T-helper 1 cell treated with Interleukin-12 subunit alpha and Interleukin-12 subunit beta and Interleukin-4 antibody, amounts not matched to agents 30 μg/mL and 1 μg/mL, for 36 hours (primary cell): ENCODE results near the gene PDGFA.

ENCODE experiments used
- H3K27ac Mint-ChIP-seq: one replicate; pipeline ENCODE4 v1.8.0; 2021; ENCODE audit warnings: mild to moderate bottlenecking, mixed read lengths
- H3K27me3 Mint-ChIP-seq: one replicate; pipeline ENCODE4 v1.8.0; 2021; ENCODE audit warnings: low read depth, mixed read lengths
- H3K36me3 Mint-ChIP-seq: one replicate; pipeline ENCODE4 v1.8.0; 2021; ENCODE audit warnings: low read depth, mixed read lengths
- H3K4me1 Mint-ChIP-seq: one replicate; pipeline ENCODE4 v1.8.0; 2021; ENCODE audit warnings: low read depth, mixed read lengths
- H3K4me3 Mint-ChIP-seq: one replicate; pipeline ENCODE4 v1.8.0; 2021; ENCODE audit warnings: mild to moderate bottlenecking, moderate library complexity, mixed read lengths
- H3K9me3 Mint-ChIP-seq: one replicate; pipeline ENCODE4 v1.8.0; 2021; ENCODE audit warnings: mixed read lengths

PDGFA gene

GRCh38 chr7:490461-491291 lies 29.0 kb downstream of the PDGFA start:
- Mint-ChIP-seq H3K27ac (no peak overlapping the region), H3K27me3 (peaks cover 19% of the 10 kb centered on the region), H3K4me1 (no peaks in the 10 kb centered on the region), H3K36me3 (no peaks in the 10 kb centered on the region), H3K9me3 (no peaks in the 10 kb centered on the region), H3K4me3 (no peak overlapping the region)

GRCh38 chr7:489876-490275 lies 29.8 kb downstream of the PDGFA start:
- H3K9me3 Mint-ChIP-seq: no peaks in the 10 kb centered on the region
- no peaks in the 10 kb centered on the region for H3K4me1 Mint-ChIP-seq
- no peak overlapping the region for H3K4me3 Mint-ChIP-seq
- no peak overlapping the region for H3K27ac Mint-ChIP-seq
- H3K36me3 Mint-ChIP-seq: no peaks in the 10 kb centered on the region
- peaks cover 19% of the 10 kb centered on the region for H3K27me3 Mint-ChIP-seq

- Mint-ChIP-seq H3K27ac (no peak overlapping the region), H3K4me3 (no peak overlapping the region), H3K4me1 (no peaks in the 10 kb centered on the region)
Measured at GRCh38 chr7:486216-486743, 33.4 kb downstream of the PDGFA start.

GRCh38 chr7:485188-486081 lies 34.2 kb downstream of the PDGFA start:
- peaks cover 25% of the 10 kb centered on the region for H3K27me3 Mint-ChIP-seq
- H3K9me3 Mint-ChIP-seq: peaks cover 11% of the 10 kb centered on the region
- no peaks in the 10 kb centered on the region for H3K4me1 Mint-ChIP-seq
- H3K36me3 Mint-ChIP-seq: peaks cover 1% of the 10 kb centered on the region
- H3K27ac Mint-ChIP-seq: no peak overlapping the region
- no peak overlapping the region for H3K4me3 Mint-ChIP-seq

More at GRCh38 chr7:486216-486743, 33.4 kb downstream of the PDGFA start:
- peaks cover 25% of the 10 kb centered on the region for H3K27me3 Mint-ChIP-seq
- H3K36me3 Mint-ChIP-seq: peaks cover 1% of the 10 kb centered on the region
- H3K9me3 Mint-ChIP-seq: peaks cover 11% of the 10 kb centered on the region

- Mint-ChIP-seq H3K36me3 (peaks cover 1% of the 10 kb centered on the region), H3K27ac (no peak overlapping the region), H3K4me1 (no peaks in the 10 kb centered on the region), H3K27me3 (peaks cover 25% of the 10 kb centered on the region), H3K9me3 (peaks cover 11% of the 10 kb centered on the region), H3K4me3 (no peak overlapping the region)
Measured at GRCh38 chr7:484356-485101, 35.1 kb downstream of the PDGFA start.

- peaks cover 20% of the 10 kb centered on the region for H3K27me3 Mint-ChIP-seq
- no peak overlapping the region for H3K4me3 Mint-ChIP-seq
- H3K36me3 Mint-ChIP-seq: peaks cover 1% of the 10 kb centered on the region
- no peak overlapping the region for H3K27ac Mint-ChIP-seq
- peaks cover 11% of the 10 kb centered on the region for H3K9me3 Mint-ChIP-seq
- no peaks in the 10 kb centered on the region for H3K4me1 Mint-ChIP-seq
Measured at GRCh38 chr7:483656-484355, 35.8 kb downstream of the PDGFA start.

- no peaks in the 10 kb centered on the region for H3K4me1 Mint-ChIP-seq
- no peak overlapping the region for H3K4me3 Mint-ChIP-seq
- no peak overlapping the region for H3K27ac Mint-ChIP-seq
- H3K9me3 Mint-ChIP-seq: peaks cover 11% of the 10 kb centered on the region
- H3K27me3 Mint-ChIP-seq: peaks cover 11% of the 10 kb centered on the region
- peaks cover 1% of the 10 kb centered on the region for H3K36me3 Mint-ChIP-seq
Measured at GRCh38 chr7:482521-483083, 37.0 kb downstream of the PDGFA start.

GRCh38 chr7:481219-481930 lies 38.3 kb downstream of the PDGFA start:
- no peak overlapping the region for H3K27ac Mint-ChIP-seq
- H3K9me3 Mint-ChIP-seq: peaks cover 11% of the 10 kb centered on the region
- H3K4me3 Mint-ChIP-seq: no peak overlapping the region
- H3K4me1 Mint-ChIP-seq: no peaks in the 10 kb centered on the region
- H3K36me3 Mint-ChIP-seq: peaks cover 1% of the 10 kb centered on the region
- H3K27me3 Mint-ChIP-seq: peaks cover 8% of the 10 kb centered on the region

- H3K9me3 Mint-ChIP-seq: peaks cover 11% of the 10 kb centered on the region
- no peaks in the 10 kb centered on the region for H3K4me1 Mint-ChIP-seq
- H3K36me3 Mint-ChIP-seq: peaks cover 1% of the 10 kb centered on the region
- H3K27ac Mint-ChIP-seq: no peak overlapping the region
- H3K27me3 Mint-ChIP-seq: peaks cover 6% of the 10 kb centered on the region
- H3K4me3 Mint-ChIP-seq: no peak overlapping the region
Measured at GRCh38 chr7:480531-481218, 39.0 kb downstream of the PDGFA start.

GRCh38 chr7:479948-480499 lies 39.6 kb downstream of the PDGFA start:
- no peak overlapping the region for H3K27ac Mint-ChIP-seq
- H3K4me1 Mint-ChIP-seq: no peaks in the 10 kb centered on the region
- peaks cover 11% of the 10 kb centered on the region for H3K9me3 Mint-ChIP-seq
- H3K27me3 Mint-ChIP-seq: peaks cover 6% of the 10 kb centered on the region
- peaks cover 1% of the 10 kb centered on the region for H3K36me3 Mint-ChIP-seq
- H3K4me3 Mint-ChIP-seq: no peak overlapping the region

GRCh38 chr7:479115-479947 lies 40.3 kb downstream of the PDGFA start:
- Mint-ChIP-seq H3K4me3 (no peak overlapping the region), H3K9me3 (peaks cover 11% of the 10 kb centered on the region), H3K27ac (no peak overlapping the region), H3K36me3 (peaks cover 1% of the 10 kb centered on the region), H3K4me1 (no peaks in the 10 kb centered on the region), H3K27me3 (peaks cover 6% of the 10 kb centered on the region)
